ENCODE measurements around the gene HPSE2.
"Not testable (repeated sequence)": the region's sequence is repeated elsewhere in the genome, so short reads cannot be mapped to it uniquely, and the experiment has no call there.

The HPSE2 gene

DNA sequence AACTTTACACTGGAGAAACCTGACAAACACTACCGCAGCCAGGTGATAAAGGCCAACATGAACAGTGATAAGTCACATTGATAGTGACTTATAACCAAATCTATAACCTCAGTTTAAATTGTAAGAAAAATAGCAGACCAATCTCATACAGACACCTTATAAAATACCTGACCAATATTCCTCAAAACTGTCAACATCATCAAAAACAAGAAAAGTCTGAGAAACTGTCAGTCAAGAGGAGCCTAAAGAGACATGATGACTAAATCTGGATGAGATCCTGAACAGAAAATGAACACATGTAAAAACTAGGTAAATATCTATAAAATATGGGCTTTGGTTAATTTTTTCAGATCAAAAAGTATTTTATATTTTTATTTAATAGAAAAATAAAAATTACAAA is 233.3 kb downstream of the HPSE2 start:
- DNase-seq, result no peak

DNA sequence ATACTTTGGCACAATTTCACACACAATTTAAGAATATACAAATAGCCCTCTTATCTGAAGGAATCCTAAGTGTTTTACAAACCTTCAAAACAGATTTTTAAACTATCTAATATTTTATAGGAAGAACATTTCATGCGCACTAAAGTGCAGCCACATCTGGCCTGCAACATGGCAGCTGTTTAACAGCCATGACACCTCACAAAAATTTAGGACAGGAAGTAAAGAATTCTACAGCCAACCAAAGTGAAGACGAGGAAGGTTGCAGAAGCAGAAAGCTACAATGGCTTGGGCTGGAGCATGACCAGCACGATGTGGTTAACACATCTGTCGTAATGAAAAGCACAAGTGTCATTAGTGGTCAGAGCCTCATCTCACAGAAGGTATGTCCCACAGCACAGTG is 238.1 kb downstream of the HPSE2 start:
- no peak for DNase-seq

DNA sequence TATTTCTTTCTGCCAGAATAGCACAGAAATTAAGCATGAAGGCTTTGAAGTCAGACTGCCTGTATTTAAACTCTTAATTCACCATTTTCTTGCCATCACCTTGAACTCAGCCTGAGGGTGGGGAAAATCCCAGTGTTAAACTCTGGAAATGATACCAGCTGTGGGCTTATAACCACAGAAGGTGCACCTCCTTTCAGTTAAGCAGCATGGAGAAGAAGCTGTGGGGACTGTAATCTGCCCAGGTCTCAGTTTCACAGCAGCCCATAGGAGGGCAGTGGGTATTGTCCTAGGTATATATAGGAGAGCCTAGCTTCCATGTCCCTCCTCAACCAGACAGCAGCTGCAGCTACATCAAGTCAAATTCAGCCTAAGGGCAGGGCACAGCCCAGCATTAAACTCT is 241.6 kb downstream of the HPSE2 start:
- DNase-seq, result no peak

DNA sequence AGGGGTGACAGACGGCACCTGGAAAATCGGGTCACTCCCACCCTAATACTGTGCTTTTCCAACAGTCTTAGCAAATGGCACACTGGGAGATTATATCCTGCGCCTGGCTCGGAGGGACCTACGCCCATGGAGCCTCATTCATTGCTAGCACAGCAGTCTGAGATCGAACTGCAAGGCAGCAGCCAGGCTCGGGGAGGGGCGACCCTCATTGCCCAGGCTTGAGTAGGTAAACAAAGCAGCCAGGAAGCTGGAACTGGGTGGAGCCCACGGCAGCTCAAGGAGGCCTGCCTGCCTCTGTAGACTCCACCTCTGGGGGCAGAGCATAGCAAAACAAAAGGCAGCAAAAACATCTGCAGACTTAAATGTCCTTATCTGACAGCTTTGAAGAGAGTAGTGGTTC is 251.9 kb downstream of the HPSE2 start:
- not testable (repeated sequence) for DNase-seq

DNA sequence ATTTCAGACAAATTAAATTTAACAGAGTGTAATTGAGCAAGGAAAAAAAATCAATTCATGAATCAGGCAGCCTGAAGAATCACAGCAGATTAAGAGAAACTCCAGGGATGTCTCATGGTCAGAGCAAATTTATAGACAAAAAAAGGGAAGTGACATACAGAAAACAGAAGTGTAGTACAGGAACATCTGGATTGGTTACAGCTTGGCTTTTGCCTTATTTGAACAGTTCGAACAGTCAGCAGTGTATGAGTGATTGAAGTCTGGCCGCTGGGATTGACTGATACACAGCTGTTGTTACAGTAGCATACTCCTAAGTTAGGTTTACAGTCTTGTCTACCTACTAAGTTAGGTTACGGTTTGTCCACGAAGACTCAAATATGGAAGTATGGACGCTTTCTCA is 255.3 kb downstream of the HPSE2 start:
- no peak for DNase-seq

DNA sequence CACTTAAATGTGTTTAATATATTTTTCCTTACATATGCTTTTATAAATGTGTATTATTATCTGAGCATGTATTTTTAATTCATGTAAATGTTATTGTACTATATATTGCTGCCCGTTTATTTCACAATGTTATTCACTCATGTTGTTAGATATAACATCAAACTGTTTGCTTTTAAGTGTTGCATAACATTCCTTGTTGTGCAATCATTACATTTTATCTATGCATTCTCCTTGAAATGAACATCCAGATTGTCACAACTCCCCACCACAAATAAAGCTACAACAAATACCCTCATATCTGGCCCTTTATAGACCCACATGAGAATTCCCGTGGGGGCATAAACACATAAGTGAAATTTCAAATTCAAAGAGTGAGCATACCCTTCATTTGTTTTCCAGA is 264.2 kb downstream of the HPSE2 start:
- DNase-seq, result no peak

DNA sequence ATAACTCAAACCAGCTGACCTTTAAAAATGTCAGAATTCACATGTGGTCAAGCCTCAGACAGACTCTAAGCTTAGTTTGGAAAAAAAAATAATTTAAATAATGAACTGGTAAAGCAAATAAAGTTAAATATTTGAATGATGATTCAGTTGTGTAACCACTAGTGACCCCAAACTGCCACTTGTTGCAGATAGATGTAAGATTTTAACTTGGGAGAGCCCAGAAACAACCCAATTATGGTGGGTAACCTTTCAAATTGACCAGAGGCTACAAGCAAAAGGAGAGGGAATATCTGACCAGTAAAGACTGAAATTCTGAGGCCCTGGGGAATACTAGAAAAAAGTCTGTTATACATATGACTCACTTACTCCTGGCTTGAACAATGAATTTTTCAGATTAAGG is 268.1 kb downstream of the HPSE2 start:
- DNase-seq, result no peak

DNA sequence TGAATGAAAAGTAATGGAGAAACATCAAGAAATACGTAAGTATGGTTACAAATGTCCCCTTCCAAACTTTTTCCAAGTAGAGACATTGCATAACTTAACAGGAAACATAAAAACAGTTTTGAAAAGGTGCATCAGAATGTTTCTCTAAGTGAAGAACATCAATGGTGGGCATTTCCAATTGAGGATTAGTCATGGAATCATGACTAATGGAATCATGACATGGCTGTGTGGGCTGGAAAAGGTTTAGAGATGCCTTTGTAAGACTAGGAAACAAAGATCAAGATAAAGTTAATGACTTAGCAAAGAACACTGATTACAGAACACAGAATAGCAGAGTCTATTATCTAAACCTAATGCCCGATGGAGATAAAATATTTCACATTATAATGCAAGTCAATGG is 272.0 kb downstream of the HPSE2 start:
- no peak for DNase-seq

DNA sequence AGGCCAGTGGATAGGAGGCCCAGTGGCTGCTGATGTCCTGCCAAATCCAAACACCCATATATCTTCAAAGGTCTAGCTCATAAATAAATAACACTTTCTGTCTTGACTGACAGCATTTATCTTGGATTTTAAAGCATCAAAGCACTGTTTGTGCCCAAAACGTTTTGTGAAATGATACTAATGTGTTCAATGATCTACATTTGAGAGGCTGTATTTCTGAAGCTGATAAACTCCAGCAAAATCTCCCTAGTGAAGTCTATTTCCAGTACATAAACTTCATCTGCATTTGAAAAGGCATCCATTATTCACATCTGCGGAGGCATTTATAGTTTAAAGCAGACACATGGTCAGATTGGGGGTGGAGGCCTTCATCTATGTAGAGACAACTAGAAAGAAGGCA is 276.3 kb downstream of the HPSE2 start:
- DNase-seq, result no peak

DNA sequence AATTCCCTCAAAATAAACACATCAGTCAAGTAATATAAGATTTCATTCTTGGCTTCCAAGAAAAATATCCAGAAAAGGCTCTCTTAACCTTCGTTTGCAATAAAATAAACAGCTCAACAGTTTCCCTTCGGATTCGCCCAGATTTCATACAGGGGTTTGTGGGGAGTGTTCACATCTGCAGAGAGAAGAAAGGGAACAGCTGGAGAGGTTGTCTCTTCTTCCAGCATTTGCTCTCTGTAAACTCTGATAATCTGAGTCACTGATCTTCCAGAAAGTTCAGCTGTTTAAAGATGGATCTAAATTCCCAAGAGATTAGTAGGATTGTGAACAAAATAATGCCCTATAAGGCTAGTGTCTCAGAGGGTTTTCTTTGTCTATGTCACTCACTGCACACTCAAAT is 277.9 kb downstream of the HPSE2 start:
- no peak for DNase-seq

DNA sequence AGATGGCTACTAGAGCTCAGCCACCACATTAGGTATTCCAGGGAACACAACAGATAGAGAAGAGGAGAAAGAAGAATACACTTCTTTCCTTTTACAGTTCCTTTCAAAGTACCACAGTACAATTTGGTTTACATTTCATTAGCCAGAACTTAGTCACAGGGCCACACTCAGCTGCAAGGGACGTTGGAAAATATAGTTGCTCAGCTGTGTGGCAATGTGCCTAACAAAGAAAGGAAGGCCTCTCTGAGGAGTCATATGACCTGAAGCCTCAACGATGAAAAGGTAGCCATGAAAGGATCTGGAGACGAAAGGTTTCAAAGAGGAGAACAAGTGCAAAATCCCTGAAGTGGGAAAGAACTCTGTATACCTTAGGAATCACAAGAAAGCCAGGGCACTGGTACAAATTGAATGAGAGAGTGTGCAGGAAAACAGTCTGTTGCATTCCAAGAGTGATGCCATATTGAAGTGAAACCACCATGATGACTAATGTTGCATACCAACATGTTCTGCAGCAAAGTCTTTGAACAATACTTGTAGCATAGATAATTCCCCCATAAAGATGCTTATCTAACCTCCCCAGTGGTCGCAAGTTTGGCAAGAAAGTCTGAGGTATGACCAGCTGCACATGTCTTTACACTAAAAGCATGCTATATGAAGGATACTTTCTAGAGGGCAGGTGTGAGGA is 278.9 kb downstream of the HPSE2 start:
- no peak for DNase-seq

DNA sequence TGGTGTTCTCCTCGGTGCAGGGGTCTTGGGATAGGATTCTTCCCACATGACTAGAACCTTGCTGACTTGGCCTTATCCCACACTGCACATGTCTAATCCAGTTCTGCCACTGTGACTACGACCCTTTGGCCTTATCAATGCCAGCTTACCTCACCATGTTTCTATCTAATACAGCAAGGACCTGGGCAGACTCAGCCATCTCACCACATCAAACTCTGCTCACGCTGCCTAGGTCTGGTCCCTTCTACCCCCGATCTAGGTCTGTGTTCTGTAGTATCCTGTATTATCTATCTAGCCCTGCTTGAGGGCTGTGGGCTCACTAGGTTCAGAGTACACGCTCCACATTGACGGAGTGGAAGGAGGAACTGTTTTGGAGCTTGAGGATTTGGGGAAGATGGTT is 282.4 kb downstream of the HPSE2 start:
- DNase-seq, result no peak

DNA sequence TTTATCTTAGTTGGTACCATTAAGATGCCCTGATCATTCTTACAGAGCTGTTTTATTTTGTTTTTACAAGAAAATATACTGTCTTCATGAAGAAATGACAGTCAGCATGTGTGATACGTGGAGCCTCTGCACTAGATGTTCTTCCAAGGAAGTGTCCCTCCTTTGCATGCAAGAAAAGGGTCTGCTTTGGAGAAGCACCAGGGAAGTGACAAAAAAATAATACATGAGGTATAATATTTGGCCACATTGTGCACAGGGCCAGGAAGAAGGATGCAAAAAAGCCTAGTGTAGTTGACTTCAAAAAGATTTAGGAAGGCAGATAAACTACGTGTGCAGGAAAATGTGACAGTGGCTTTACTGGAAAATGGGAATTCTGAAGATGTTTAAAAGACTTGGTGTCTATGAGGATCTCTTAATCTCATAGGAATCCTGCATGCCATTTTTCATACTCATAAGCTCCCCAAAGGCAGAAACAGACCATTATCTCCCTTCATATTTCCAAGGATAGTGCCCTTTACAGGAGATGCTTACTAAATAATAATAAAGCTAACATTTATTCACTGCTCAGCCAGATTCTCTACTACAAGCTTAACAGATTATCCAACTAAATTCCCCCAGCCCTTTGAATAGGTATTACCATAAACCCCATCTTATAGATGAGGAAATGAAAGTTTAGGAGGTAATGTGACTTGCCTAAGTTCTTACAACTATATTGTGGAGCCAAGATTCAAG is 284.2 kb downstream of the HPSE2 start:
- DNase-seq, result no peak

DNA sequence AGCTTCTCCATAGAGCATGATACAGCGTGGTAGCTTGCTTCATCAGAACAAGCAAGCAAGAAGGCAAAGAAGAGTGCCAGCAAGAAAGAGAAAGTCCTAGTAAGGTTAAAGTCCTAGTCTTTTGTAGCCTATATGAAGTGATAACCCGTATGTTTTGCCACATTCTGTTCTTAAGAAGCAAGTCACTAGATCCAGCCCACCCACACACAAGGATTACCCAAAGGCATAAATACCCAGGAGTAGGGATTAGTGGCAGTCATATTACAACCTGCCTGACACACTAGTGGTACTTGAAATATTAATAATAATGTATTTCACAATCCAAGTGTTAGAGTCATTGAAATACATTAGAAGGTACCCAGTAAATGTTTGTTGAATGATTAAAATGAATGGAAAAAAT is 285.5 kb downstream of the HPSE2 start:
- no peak for DNase-seq

DNA sequence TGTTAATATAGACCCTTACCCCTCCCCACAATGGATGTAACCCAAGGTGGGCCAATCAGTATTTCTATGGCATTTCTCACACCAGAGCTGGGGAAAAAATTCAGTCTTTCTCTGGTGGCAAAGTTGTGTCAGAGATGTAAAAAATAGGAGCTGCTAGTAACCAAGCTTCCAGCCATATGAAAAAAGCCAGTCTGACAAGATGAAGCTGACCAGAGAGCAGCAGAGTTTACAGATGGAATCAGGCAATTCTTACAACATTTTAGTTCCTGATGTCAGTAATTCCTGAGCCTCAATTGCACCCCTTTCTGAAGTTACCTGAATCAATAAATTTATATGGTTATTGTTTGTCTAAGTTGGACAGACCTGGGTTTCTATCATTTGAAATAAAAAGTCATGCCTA is 286.3 kb downstream of the HPSE2 start:
- DNase-seq, result no peak

DNA sequence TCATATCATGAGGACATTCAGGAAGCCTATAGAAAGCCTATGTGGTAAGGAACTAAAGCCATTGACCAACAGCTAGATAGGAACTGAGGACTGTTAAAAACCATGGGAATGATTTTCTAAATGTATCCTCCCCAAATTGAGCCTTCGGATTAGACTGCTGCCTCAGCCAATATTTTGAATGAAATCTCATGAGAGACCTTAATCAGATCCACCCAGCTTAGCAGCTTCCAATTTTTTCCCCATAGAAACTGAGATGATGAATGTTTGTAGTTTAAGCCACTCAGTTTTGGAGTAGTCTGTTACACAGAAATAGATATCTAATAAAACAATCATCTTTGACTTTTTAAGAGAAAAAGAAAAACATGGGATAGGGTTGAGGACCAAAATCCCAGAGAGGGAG is 292.0 kb downstream of the HPSE2 start:
- no peak for DNase-seq

DNA sequence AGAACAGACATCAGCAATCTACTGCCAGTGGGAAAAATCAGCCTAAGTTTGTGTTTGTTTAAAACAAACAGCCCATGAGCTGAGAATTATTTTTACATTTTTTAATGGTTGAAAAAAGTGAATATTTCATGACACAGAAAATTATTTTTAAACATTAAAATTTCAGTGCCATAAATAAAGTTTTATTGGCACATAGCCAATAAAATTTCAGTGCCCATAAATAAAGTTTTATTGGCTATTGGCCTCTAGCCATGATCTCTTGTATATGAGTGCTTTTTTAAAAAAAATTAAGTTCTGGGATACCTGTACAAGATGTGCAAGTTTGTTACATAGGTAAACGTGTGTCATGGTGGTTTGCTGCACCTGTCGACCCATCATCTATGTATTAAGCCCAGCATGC is 305.9 kb downstream of the HPSE2 start:
- no peak for DNase-seq

DNA sequence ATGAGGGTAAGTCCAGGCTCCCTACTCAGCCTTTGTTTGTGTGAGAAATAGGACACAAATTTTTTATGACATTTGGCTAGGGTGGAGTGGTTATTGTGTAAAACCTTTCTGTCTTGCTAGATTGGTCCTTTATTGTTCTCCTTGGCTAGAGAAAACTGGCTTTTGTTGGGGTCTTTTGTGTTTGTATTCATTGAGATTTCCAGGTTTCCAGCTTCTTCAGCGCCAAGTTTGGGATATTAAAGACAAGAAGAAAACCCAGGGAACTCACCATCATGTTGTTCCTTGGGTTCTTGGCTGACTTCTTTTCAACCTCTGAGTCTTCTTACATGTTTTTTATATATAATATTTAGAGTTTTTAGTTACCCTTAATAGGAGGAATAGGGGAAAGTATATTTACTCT is 310.0 kb downstream of the HPSE2 start:
- no peak for DNase-seq

DNA sequence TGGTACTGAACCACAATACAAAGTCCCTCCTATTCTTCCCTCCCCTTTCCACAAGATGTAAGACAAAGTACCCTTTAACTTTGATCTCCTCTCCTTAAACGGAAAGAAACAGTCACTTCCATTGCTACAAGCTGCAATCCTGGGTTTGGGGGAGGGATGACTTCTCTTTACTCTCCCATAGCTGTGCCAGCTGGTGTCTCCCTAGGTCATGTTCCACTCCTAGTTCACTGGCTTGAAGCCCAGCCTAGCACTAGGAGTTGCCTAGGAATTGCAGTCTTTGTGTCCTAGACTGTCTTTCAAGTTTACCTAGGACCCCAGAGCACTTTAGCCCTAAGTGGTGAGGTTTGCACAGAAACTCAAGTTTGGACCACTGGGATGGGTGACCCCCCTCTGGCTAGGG is 311.1 kb downstream of the HPSE2 start:
- no peak for DNase-seq

DNA sequence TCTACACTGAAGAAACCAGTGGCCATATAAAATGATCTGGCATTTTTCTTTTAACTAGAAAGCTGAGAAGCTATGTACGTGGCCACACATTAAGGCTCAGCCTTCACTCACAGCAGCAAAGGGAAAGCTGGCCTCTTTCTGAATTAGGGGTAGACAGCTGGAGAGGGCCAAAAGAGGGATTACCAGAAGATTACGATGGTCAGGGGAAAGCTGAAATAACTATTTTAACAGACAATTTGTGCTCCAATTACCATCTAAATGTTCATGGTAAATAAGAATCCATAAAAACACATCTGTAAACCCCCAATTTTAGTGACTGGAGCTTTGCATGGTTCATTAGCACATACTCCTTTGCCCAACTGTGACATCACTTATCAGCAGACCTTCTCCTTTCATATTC is 314.3 kb downstream of the HPSE2 start:
- DNase-seq, result no peak

DNA sequence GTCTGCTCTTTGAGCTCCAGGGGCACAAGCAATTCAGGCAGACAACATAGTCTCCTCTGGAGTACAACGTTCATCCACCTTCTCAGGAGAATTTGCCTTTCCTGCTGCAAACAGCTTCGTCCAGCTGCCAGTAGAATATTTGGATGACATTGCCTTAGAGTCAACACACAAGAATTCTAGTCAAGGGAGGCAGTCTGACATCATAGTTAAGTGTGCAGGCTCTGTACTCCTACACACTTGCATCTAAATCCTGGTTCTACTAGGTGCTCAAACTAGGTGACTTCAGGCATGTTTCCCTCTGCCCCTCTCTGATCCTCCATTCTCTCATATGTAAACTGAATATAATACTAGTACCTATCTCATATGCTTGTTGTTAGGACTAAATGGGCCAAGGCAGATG is 314.8 kb downstream of the HPSE2 start:
- DNase-seq, result no peak

DNA sequence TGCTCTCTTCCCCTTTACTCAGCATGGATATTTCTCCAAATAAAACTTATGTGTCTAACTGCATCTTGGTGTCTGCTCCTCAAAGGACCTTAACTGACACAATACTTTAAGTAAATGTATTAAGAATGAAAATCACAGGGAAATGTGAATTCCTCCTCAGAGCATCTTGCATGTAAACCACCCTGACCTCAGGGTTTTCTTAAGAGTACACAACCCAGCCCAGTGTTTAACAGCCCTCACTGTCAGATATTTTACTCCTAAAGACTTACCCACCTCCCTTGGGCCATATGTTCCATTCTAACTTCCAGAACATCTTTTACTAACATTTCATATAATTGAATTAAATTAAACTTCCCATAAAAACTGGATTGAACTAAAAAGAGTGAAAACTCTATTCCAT is 315.3 kb downstream of the HPSE2 start:
- no peak for DNase-seq

DNA sequence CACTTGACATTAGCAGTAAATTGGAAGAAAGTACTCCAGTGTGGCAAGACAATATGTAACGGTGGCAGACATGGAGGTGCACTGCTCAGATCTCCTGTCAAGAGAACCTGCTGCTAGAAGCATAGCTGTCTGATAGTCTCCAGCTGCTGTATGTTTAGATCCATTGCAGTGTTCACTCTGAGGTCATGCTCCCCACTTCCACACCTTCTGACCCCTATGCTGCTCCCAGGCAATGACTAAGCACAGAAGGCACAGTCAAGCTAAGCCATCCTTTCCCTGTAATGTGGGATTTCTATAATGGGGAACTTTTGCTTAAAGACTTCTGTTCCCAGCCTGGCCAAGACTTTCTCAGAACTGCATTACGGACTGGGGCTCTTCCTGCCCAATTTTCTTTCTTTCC is 315.8 kb downstream of the HPSE2 start:
- DNase-seq, result no peak

DNA sequence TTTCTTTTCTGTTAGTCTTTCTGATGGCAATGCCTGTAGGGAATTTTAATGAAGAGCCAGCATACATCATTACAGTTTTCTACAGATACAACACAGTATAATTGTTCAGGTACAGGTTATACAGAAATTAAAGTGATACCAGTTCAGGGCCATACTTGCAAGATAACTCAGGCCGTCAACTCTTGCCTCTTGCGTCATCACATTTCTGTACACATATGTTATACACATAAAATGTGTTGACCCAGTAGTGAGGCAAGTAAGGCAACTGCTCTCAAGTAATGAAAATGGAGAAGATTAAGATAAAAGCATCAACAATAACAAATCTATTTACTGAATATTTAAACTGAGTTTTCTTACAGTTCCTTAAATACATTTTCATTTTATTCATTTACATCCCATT is 317.8 kb downstream of the HPSE2 start:
- no peak for DNase-seq

DNA sequence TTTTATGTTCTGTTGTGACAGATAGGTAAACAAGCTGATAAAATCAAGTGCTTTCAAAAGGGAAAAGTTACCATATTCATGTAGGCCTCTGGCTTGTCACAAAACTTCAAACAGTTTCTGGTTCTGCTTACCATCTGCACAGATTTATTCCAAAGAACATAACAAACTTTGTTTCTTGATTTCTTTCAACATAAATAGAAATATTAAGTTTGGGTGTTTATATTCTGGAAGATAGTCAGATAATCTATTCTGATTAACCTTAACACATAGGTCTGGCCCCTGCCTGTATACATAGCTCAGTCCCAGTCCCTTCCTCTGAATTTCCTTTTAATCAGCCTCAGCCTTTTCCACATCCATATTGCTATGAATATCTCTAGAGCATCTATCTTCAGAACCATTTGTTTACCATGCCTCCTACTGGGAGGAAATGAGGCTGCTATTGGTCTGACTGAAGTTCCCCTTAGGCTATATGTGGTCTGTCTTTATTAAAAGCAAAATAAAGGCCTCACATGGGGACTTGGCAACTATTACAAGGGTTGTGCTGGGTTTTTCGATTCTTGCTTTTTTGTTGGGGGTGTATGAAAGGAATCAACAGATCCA is 319.0 kb downstream of the HPSE2 start:
- no peak for DNase-seq
